ENCODE measurements around the gene ADAM19. TPM values are rescaled to one million over a fixed set of nuclear protein-coding genes. Genes with fewer than 3 reads are reported as not detected.
"Not testable (repeated sequence)": the region's sequence is repeated elsewhere in the genome, so short reads cannot be mapped to it uniquely, and the experiment has no call there.

The ADAM19 gene
- total RNA-seq, 4 donors from 2014 or later, result 4.0 to 28.1 (median 15.1) TPM

DNA sequence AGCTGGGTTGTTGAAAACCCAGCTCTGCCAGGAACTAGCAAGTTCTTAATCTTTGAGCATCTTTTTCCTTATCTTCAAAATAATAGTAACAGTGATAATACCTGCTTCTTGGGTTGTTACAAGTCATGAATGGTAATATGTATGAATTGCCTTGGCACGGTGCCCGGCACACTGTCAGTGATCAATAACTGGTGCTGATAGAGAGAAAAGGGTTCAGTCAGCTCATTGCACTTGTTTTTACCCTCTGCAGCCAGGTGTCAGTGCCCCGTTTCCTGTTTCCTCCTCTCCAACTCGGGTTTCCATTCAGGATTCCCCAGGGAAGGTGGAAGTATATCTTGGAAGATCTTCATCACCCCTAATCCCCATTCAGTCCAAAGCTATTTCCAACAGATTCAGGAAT, 131.4 kb downstream of the ADAM19 start:
- no peak for DNase-seq
- Histone ChIP-seq H3K4me3 (no peak overlapping the region), H3K9me3 (no peaks in the 10 kb centered on the region), H3K27me3 (no peaks in the 10 kb centered on the region), H3K36me3 (no peaks in the 10 kb centered on the region), H3K27ac (no peak overlapping the region), H3K4me1 (peaks cover 0 to 16% (median 4%) of the 10 kb centered on the region in 4 donors)
- intact Hi-C loops (cut with DNase I; ENCODE audit: low total_unique reads), result no loop called here
- WGBS, 2 donors (ENCODE audit: low coverage in 1 of 2), result 52 to 66% methylated on average over 4 of the region's 4 CpGs
- in situ Hi-C loops (cut with MboI; ENCODE audit: low pct_ligation_motif_present in 1 of 4, low pct_unique_long_range_greater_than_20kb in 1 of 4, low sequenced_read_pairs in 3 of 4), result loop anchor here in 2 of 4 donors (25.0 kb wide), 2 partner anchors 268 to 293 kb away; partner anchors contain the start of genes LSM11 (in 1 of the 2) and THG1L (in 1 of the 2)
- TF ChIP-seq EP300 (IDR thresholded peaks at IDR 0.05; ENCODE audit: low read depth) (no peak), POLR2AphosphoS5 (IDR thresholded peaks at IDR 0.05) (no peak), POLR2A (IDR thresholded peaks at IDR 0.05) (no peak)
- TF ChIP-seq, protein P1, sequence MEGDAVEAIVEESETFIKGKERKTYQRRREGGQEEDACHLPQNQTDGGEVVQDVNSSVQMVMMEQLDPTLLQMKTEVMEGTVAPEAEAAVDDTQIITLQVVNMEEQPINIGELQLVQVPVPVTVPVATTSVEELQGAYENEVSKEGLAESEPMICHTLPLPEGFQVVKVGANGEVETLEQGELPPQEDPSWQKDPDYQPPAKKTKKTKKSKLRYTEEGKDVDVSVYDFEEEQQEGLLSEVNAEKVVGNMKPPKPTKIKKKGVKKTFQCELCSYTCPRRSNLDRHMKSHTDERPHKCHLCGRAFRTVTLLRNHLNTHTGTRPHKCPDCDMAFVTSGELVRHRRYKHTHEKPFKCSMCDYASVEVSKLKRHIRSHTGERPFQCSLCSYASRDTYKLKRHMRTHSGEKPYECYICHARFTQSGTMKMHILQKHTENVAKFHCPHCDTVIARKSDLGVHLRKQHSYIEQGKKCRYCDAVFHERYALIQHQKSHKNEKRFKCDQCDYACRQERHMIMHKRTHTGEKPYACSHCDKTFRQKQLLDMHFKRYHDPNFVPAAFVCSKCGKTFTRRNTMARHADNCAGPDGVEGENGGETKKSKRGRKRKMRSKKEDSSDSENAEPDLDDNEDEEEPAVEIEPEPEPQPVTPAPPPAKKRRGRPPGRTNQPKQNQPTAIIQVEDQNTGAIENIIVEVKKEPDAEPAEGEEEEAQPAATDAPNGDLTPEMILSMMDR (IDR thresholded peaks at IDR 0.05), result no peak

DNA sequence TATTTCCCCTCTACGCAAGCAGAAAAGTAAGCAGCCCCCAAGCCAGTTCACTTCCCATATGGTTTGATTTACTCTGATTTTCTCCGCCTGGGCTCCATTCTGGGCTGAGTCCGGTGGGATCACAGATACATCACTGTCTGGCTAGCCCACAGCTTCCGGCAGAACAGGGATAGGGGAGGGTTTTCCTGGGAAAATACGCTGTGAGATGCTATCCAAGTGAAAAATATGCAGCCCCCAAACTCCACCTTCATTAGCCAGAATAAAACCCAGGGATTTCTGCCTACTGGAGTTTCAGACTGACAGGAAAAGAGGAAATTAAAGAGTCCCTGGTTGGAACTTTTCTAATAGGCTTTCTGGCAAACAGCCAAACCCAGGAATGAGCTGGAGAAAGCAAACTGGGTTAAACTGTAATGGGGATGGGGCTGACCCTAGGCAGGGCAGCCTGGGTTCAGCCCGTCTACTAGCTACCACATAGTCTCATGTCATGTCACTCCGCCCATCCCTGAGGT, 132.5 kb downstream of the ADAM19 start:
- no peaks in the 10 kb centered on the region for H3K27me3 ChIP-seq
- intact Hi-C loops (cut with DNase I; ENCODE audit: low total_unique reads), result no loop called here
- H3K4me1 ChIP-seq, result peaks cover 0 to 11% (median 0%) of the 10 kb centered on the region in 4 donors
- in situ Hi-C loops (cut with MboI; ENCODE audit: low pct_ligation_motif_present in 1 of 4, low pct_unique_long_range_greater_than_20kb in 1 of 4, low sequenced_read_pairs in 3 of 4), result loop anchor here in 2 of 4 donors (25.0 kb wide), 2 partner anchors 269 to 294 kb away; partner anchors contain the start of genes LSM11 (in 1 of the 2) and THG1L (in 1 of the 2)
- no peak for DNase-seq
- no peak overlapping the region for H3K27ac ChIP-seq
- no peaks in the 10 kb centered on the region for H3K9me3 ChIP-seq
- no peaks in the 10 kb centered on the region for H3K36me3 ChIP-seq
- no peak for TF ChIP-seq POLR2AphosphoS5 (IDR thresholded peaks at IDR 0.05)
- TF ChIP-seq EP300 (IDR thresholded peaks at IDR 0.05; ENCODE audit: low read depth), result no peak
- no peak for TF ChIP-seq POLR2A (IDR thresholded peaks at IDR 0.05)
- TF ChIP-seq, protein P1 (IDR thresholded peaks at IDR 0.05), result no peak
- H3K4me3 ChIP-seq, result no peak overlapping the region
- 80% methylated on average over 2 to 7 of the region's 7 CpGs for WGBS, 2 donors (ENCODE audit: low coverage in 1 of 2)

DNA sequence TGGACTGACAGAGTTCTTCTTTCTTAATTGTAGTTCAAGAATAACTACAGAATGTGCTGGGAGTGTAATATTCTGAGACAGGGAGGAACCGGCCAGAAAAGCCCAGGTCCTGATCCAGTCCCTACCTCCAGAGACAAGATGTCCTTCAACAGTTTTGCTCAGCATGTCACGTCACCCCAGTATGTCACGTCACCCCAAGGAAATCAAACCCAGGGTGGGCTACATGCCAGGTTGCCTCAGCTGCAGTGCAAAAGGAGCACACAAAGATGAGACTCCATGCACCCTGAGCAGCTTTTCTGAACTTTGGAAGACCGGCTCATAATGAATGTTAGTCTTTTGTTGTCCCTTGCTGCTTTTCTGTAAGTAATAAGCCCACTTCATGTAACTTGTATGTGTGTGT, 141.5 kb downstream of the ADAM19 start:
- no peak overlapping the region for H3K4me3 ChIP-seq
- peaks cover 0 to 9% (median 0%) of the 10 kb centered on the region in 4 donors for H3K4me1 ChIP-seq
- in situ Hi-C loops (cut with MboI; ENCODE audit: low pct_ligation_motif_present in 1 of 4, low pct_unique_long_range_greater_than_20kb in 1 of 4, low sequenced_read_pairs in 3 of 4), result loop anchor here in 3 of 4 donors (5.0 to 25.0 kb wide), 3 partner anchors 278 to 303 kb away; partner anchors contain the start of genes LSM11 (in 1 of the 3) and THG1L (in 1 of the 3)
- no peaks in the 10 kb centered on the region for H3K9me3 ChIP-seq
- H3K36me3 ChIP-seq, result no peaks in the 10 kb centered on the region
- WGBS, 2 donors (ENCODE audit: low coverage in 1 of 2), result 91% methylated on average over 4 of the region's 4 CpGs; no CpG with 5 or more reads in 1 of the 2 donors
- intact Hi-C loops (cut with DNase I; ENCODE audit: low total_unique reads), result loop anchor here (10.0 kb wide), 1 partner anchor 281 kb away; no protein-coding TSS in a partner anchor
- no peaks in the 10 kb centered on the region for H3K27me3 ChIP-seq
- DNase-seq, result no peak
- no peak overlapping the region for H3K27ac ChIP-seq
- TF ChIP-seq POLR2AphosphoS5 (IDR thresholded peaks at IDR 0.05), result no peak
- no peak for TF ChIP-seq POLR2A (IDR thresholded peaks at IDR 0.05)
- no peak for TF ChIP-seq EP300 (IDR thresholded peaks at IDR 0.05; ENCODE audit: low read depth)
- TF ChIP-seq, protein P1 (IDR thresholded peaks at IDR 0.05), result no peak

DNA sequence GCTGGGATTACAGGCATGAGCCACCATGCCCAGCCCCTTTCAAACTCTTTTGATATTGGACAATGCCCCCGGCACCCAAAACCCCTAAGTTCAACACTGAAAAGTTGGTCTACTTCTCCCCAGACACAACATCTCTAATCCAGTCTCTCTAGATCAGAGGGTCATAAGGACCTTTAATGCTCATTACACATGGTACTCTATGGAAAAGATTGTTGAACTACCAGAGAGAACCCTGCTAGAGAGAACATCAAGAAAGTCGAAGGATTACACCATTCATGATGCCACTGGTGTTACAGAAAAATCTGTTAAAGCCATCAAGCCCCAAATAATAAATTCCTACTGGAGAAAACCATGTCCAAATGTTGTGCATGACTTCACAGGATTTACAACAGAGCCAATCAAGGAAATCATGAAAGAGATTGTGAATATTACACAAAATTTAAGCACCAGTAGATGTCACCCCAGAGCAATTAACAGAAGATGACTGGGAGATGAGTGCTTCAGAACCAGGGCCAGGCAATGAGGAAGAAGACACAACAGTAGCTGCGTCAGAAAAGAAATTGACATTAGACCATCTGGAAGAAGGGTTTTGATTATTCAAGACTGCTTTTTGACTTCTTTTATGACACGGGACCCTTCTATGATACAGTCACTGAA, 143.9 kb downstream of the ADAM19 start:
- Histone ChIP-seq H3K4me3 (no peak overlapping the region), H3K27me3 (no peaks in the 10 kb centered on the region), H3K27ac (no peak overlapping the region), H3K9me3 (no peaks in the 10 kb centered on the region), H3K4me1 (peaks cover 0 to 9% (median 0%) of the 10 kb centered on the region in 4 donors), H3K36me3 (no peaks in the 10 kb centered on the region)
- TF ChIP-seq, protein P1 (IDR thresholded peaks at IDR 0.05), result peak; percentile 51 to 69 (median 52)
- TF ChIP-seq EP300 (IDR thresholded peaks at IDR 0.05; ENCODE audit: low read depth) (no peak), POLR2A (IDR thresholded peaks at IDR 0.05) (no peak)
- WGBS, 2 donors (ENCODE audit: low coverage in 1 of 2), result 28 to 35% methylated on average over 4 of the region's 4 CpGs
- in situ Hi-C loops (cut with MboI; ENCODE audit: low pct_ligation_motif_present in 1 of 4, low pct_unique_long_range_greater_than_20kb in 1 of 4, low sequenced_read_pairs in 3 of 4) (loop anchor here in 3 of 4 donors (5.0 to 25.0 kb wide), 3 partner anchors 281 to 306 kb away; partner anchors contain the start of genes LSM11 (in 1 of the 3) and THG1L (in 1 of the 3)), intact Hi-C loops (cut with DNase I; ENCODE audit: low total_unique reads) (loop anchor here (2.0 to 10.0 kb wide), 2 partner anchors 43 to 283 kb away; no protein-coding TSS in a partner anchor)
- DNase-seq, result peak; percentile 23

DNA sequence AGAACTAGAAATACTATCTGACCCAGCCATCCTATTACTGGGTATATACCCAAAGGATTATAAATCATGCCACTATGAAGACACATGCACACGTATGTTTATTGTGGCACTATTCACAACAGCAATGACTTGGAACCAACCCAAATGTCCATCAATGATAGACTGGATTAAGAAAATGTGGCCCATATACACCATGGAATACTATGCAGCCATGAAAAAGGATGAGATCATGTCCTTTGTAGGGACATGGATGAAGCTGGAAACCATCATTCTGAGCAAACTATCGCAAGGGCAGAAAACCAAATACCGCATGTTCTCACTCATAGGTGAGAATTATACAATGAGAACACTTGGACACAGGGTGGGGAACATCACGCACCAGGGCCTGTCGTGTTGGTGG, 145.7 kb downstream of the ADAM19 start:
- DNase-seq, H3K27me3 ChIP-seq, H3K36me3 ChIP-seq, H3K4me1 ChIP-seq, H3K4me3 ChIP-seq, H3K9me3 ChIP-seq, H3K27ac ChIP-seq: not testable (repeated sequence)
- in situ Hi-C loops (cut with MboI; ENCODE audit: low pct_ligation_motif_present in 1 of 4, low pct_unique_long_range_greater_than_20kb in 1 of 4, low sequenced_read_pairs in 3 of 4), result loop anchor here in 3 of 4 donors (5.0 to 25.0 kb wide), 3 partner anchors 282 to 307 kb away; partner anchors contain the start of genes LSM11 (in 1 of the 3) and THG1L (in 1 of the 3)
- intact Hi-C loops (cut with DNase I; ENCODE audit: low total_unique reads), result loop anchor here (10.0 kb wide), 1 partner anchor 285 kb away; no protein-coding TSS in a partner anchor
- 92 to 97% methylated on average over 4 to 5 of the region's 5 CpGs for WGBS, 2 donors (ENCODE audit: low coverage in 1 of 2)
